ENCODE data around the gene MEPCE. TPM values are rescaled to one million over a fixed set of nuclear protein-coding genes. Genes with fewer than 3 reads are reported as not detected.

MEPCE gene
- total and polyA plus RNA-seq, 10 of the 15 experiments (the other 5 are each of a cell fraction or from before 2014, with no cell fraction given), result 8.2 to 48.0 (median 22.1) TPM

GRCh38 chr7:100429637-100430492 lies at the start of gene MEPCE (continued):
- peak; percentile 95 for TF ChIP-seq ZNF207 (IDR thresholded peaks at IDR 0.05; ENCODE audit: borderline replicate concordance)
- 0 out of 2 replicates have a peak, but pooled peaks have one; percentile 22 for TF ChIP-seq ZSCAN29 (IDR thresholded peaks at IDR 0.05)
- peak; percentile 96 for TF ChIP-seq LARP7 (IDR thresholded peaks at IDR 0.05)
- peak; percentile 70 for TF ChIP-seq IKZF1 (conservative IDR thresholded peaks at IDR 0.05)
- peak; percentile 27; the same call in 1 of the 2 replicates for TF ChIP-seq NRF1 (conservative IDR thresholded peaks at IDR 0.05; ENCODE audit: low read depth, low read length)
- peak; percentile 66; the same call in 1 of the 2 replicates for TF ChIP-seq SIN3A (IDR thresholded peaks at IDR 0.05; ENCODE audit: low read depth, low read length)
- no peak for TF ChIP-seq NBN (IDR thresholded peaks at IDR 0.05)
- 0 out of 2 replicates have a peak, but pooled peaks have one; percentile 20 for TF ChIP-seq TARDBP (IDR thresholded peaks at IDR 0.05; ENCODE audit: borderline replicate concordance)
- peak; percentile 19; the same call in 1 of the 2 replicates for TF ChIP-seq TAF1 (IDR thresholded peaks at IDR 0.05; ENCODE audit: borderline replicate concordance, low read depth, low read length)
- TF ChIP-seq ASH2L (IDR thresholded peaks at IDR 0.05; ENCODE audit: borderline replicate concordance, low read depth), result no peak
- peak; percentile 52 for TF ChIP-seq PKNOX1 (IDR thresholded peaks at IDR 0.05)

- no peak for ATAC-seq
- no peak overlapping the region for H3K4me2 ChIP-seq (ENCODE audit: control insufficient read depth, insufficient read depth)
- peaks cover 13% of the 10 kb centered on the region for H3K79me2 ChIP-seq (ENCODE audit: control insufficient read depth, insufficient read depth, low read length)
- no peaks in the 10 kb centered on the region for H3K27me3 ChIP-seq (replicated peaks in 1 of 2; ENCODE audit: control insufficient read depth in 2 of 2, insufficient read depth in 2 of 2, low read length in 1 of 2)
- RAD21 ChIA-PET (ENCODE audit: unreplicated experiment), result interaction anchor here (1.0 kb wide), 1 partner anchor 48 kb away, joined by 3 read pairs; the partner anchor contains the start of gene ZCWPW1
- in situ Hi-C loops (cut with MboI), result no loop called here
- H4K20me1 ChIP-seq (ENCODE audit: control insufficient read depth, insufficient read depth), result no peaks in the 10 kb centered on the region
- SMC1A ChIA-PET (ENCODE audit: uncharacterized antibody, unreplicated experiment), result interaction anchor here (1.1 to 1.9 kb wide), 6 partner anchors 13 to 31 kb away, joined by 3 to 7 read pairs (median 4); no protein-coding TSS in a partner anchor
- intact Hi-C loops (cut with micrococcal nuclease; ENCODE audit: unreplicated experiment), result no loop called here
- no peak overlapping the region for H3K27ac ChIP-seq (ENCODE audit: control insufficient read depth, insufficient read depth)
- TF ChIP-seq POU2F2 (IDR thresholded peaks at IDR 0.05; ENCODE audit: borderline replicate concordance, low read depth, low read length), result no peak
- no peak for TF ChIP-seq CEBPZ (IDR thresholded peaks at IDR 0.05; ENCODE audit: low read depth, low read length)
- H3K4me1 ChIP-seq (ENCODE audit: control insufficient read depth, insufficient read depth, low read length), result peaks cover 8% of the 10 kb centered on the region
- CTCF ChIA-PET, result interaction anchor here (1.0 to 10.0 kb wide), 4 partner anchors 14 to 72 kb away, joined by 3 to 134 read pairs (median 6); no protein-coding TSS in a partner anchor
- DNase-seq (ENCODE audit: low read depth, low spot score), result no peak
- WGBS (ENCODE audit: insufficient coverage, insufficient replicate concordance, low lambda C conversion rate, missing lambda C conversion rate), result 19% methylated on average over 4 of the region's 4 CpGs
- no TSS peak for BruUV-seq (replicated peaks)
- H3K9ac ChIP-seq (ENCODE audit: control insufficient read depth, insufficient read depth, low read length), result no peak overlapping the region
- no peak overlapping the region for H2AFZ ChIP-seq (ENCODE audit: control insufficient read depth, low read depth, low read length)
- H3K36me3 ChIP-seq (ENCODE audit: control insufficient read depth in 2 of 2, insufficient read depth in 2 of 2, low read length in 1 of 2), result no peaks in the 10 kb centered on the region
- no peak for FAIRE-seq
- H3K9me3 ChIP-seq (replicated peaks; ENCODE audit: control insufficient read depth, insufficient read depth, low read length), result no peaks in the 10 kb centered on the region; the same call in 2 of the 3 replicates
- H3K4me3 ChIP-seq, result no peak overlapping the region; the same call in 1 of the 2 replicates
- POLR2A ChIA-PET, result interaction anchor here (0.7 to 2.5 kb wide), 5 partner anchors 9 to 49 kb away, joined by 3 to 8 read pairs (median 3); partner anchors contain the start of gene ZCWPW1
Measured at GRCh38 chr7:100380196-100380595, 49.4 kb upstream of the MEPCE start.

All from GM12878 (cell line).